Testis (tissue), 5 donors: Measurements from ENCODE around the gene EIF2S3B. TPM values are rescaled to one million over a fixed set of nuclear protein-coding genes. Genes with fewer than 3 reads are reported as not detected.
"Not testable (repeated sequence)": the region's sequence is repeated elsewhere in the genome, so short reads cannot be mapped to it uniquely, and the experiment has no call there.

Experiments
- DNase-seq: peaks from one replicate; pipeline ENCODE4 v3.0.0-alpha.2; 2019
- H3K27ac ChIP-seq, 2 donors: fragments of 200-600 bp; sonication (generic); one replicate each; pipeline ENCODE4 v1.5.1; 2019
- H3K27me3 ChIP-seq: fragments of 200-600 bp; sonication (generic); one replicate; pipeline ENCODE4 v1.5.1; 2019
- H3K36me3 ChIP-seq: fragments of 200-600 bp; sonication (generic); one replicate; pipeline ENCODE4 v1.5.1; 2017; ENCODE audit warnings: low read depth; ENCODE audit errors: missing control alignments
- H3K4me1 ChIP-seq: fragments of 200-600 bp; sonication (generic); one replicate; pipeline ENCODE4 v1.5.1; 2019
- H3K4me3 ChIP-seq, 2 donors: fragments of 200-600 bp; sonication (generic); one replicate each; pipeline ENCODE4 v1.5.1; 2017 to 2019
- H3K9me3 ChIP-seq: fragments of 200-600 bp; sonication (generic); one replicate; pipeline ENCODE4 v1.5.1; 2017
- POLR2A ChIP-seq: fragments of 450-650 bp; IDR thresholded peaks from one replicate; pipeline ENCODE4 v1.6.1; 2017; ENCODE audit warnings: antibody characterized with exemption, mild to moderate bottlenecking, moderate library complexity
- WGBS, 2 donors: methylation state at CpG; one replicate each; pipeline ENCODE4 v1.1.5; 2018; 5-methylcytosine and 5-hydroxymethylcytosine counted together
- intact Hi-C: fragments of 100-400 bp; cut with DNase I; formaldehyde crosslinking; loops from one replicate; pipeline ENCODE4 v1.15.1; 2023; ENCODE audit warnings: low total_unique reads
- long read RNA-seq, 2 donors: transcript quantifications; one replicate each; lab custom pipeline, GENCODE V29; 2026
- polyA plus RNA-seq: library from polyadenylated mRNA; stranded (reverse); fragments of 350-450 nt; fragmentation: Illumina TruSeq; extraction: RNeasy Lipid Tissue Mini Kit (QIAGEN cat#74804); gene quantifications from one replicate; pipeline ENCODE4 v1.2.3, GENCODE V29; 2014; ENCODE audit warnings: low read depth, low replicate concordance; ENCODE audit not compliant: insufficient read depth
- total RNA-seq, 2 donors: library from RNA; depleted of rRNA; stranded (reverse); fragments of >200 nt; gene quantifications; one replicate each; pipeline ENCODE4 v1.2.3, GENCODE V29; 2016
- TF ChIP-seq, protein P1 (sequence below), 3 experiments: fragments of 450-650 bp in 2 of 3; fragments of 200-600 bp in 1 of 3; sonication (generic) in 1 of 3; IDR thresholded peaks; one replicate each; pipeline ENCODE4 v1.5.1; 2016 to 2019; ENCODE audit warnings: antibody characterized with exemption in 3 of 3, mild to moderate bottlenecking in 2 of 3, moderate library complexity in 1 of 3

EIF2S3B gene
- total RNA-seq (1 to 10 TPM; 2.1 to 3.9 TPM), polyA plus RNA-seq (4.1 TPM)
- long read RNA-seq, donor 1, partial matches to known transcripts = 0 of 2 reads
- long read RNA-seq, donor 1, other reads (novel, unspliced or antisense) = 0 of 2 reads
- long read RNA-seq, donor 2 = 0 reads

DNA sequence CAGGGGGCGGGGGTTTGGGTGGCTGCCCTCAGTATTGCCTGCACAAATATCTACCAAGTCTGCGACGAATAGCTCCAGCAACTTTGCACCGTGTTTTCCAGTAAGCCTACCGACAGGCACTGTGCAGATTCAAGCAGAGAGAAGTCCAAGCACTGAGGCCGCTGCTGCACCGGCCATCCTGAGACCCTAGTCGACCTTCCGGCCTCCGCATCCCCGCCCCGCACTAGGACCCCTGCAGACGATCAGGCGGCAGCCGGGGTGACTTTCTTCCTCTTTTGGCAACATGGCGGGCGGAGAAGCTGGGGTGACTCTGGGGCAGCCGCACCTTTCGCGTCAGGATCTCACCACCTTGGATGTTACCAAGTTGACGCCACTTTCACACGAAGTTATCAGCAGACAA is at the start of gene EIF2S3B:
EIF2S3B (plus strand) TSS at position 271 of the 400 bp plus-strand sequence; CDS start at position 284, 13 bp downstream.
- DNase-seq = peak; percentile 76
- TF ChIP-seq, protein P1, sequence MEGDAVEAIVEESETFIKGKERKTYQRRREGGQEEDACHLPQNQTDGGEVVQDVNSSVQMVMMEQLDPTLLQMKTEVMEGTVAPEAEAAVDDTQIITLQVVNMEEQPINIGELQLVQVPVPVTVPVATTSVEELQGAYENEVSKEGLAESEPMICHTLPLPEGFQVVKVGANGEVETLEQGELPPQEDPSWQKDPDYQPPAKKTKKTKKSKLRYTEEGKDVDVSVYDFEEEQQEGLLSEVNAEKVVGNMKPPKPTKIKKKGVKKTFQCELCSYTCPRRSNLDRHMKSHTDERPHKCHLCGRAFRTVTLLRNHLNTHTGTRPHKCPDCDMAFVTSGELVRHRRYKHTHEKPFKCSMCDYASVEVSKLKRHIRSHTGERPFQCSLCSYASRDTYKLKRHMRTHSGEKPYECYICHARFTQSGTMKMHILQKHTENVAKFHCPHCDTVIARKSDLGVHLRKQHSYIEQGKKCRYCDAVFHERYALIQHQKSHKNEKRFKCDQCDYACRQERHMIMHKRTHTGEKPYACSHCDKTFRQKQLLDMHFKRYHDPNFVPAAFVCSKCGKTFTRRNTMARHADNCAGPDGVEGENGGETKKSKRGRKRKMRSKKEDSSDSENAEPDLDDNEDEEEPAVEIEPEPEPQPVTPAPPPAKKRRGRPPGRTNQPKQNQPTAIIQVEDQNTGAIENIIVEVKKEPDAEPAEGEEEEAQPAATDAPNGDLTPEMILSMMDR (IDR thresholded peaks at IDR 0.05) = no peak
- no peak for TF ChIP-seq POLR2A
- H3K27me3 ChIP-seq = no peaks in the 10 kb centered on the region
- WGBS, 2 donors = 69 to 83% methylated on average over 18 to 22 of the region's 22 CpGs
- H3K4me3 ChIP-seq = peak within 1 kb of the TSS; percentile 31 to 50
- intact Hi-C loops = no loop called here
- peak within 1 kb of the TSS; percentile 29 to 31 for H3K27ac ChIP-seq
- no peaks in the 10 kb centered on the region for H3K36me3 ChIP-seq
- no peaks in the 10 kb centered on the region for H3K9me3 ChIP-seq
- H3K4me1 ChIP-seq = no peaks in the 10 kb centered on the region

DNA sequence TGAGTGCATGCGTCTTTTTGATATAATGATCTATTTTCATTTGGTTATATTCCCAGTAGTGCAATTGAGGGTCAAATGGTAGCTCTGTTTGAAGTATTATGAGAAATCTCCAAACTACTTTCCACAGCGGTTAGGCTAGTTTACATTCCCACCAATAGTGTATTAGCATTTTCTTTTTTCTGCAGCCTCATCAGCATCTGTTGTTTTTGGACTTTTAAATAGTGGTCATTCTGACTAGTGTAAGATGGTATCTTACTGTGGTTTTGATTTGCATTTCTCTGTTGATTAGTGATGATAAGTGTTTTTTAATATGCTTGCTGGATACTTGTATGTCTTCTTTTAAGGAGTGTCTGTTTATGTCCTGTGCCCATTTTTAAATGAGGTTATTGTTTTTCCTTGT is 48.8 kb upstream of the EIF2S3B start:
- TF ChIP-seq, protein P1 (IDR thresholded peaks at IDR 0.05) = no peak
- TF ChIP-seq POLR2A = no peak
- H3K4me1 ChIP-seq = no peaks in the 10 kb centered on the region
- H3K36me3 ChIP-seq = no peaks in the 10 kb centered on the region
- H3K4me3 ChIP-seq = no peak overlapping the region
- H3K9me3 ChIP-seq = no peaks in the 10 kb centered on the region
- intact Hi-C loops = no loop called here
- H3K27me3 ChIP-seq = no peaks in the 10 kb centered on the region
- no peak overlapping the region for H3K27ac ChIP-seq
- DNase-seq = no peak
- WGBS, 2 donors = 91 to 95% methylated on average over 2 of the region's 2 CpGs

DNA sequence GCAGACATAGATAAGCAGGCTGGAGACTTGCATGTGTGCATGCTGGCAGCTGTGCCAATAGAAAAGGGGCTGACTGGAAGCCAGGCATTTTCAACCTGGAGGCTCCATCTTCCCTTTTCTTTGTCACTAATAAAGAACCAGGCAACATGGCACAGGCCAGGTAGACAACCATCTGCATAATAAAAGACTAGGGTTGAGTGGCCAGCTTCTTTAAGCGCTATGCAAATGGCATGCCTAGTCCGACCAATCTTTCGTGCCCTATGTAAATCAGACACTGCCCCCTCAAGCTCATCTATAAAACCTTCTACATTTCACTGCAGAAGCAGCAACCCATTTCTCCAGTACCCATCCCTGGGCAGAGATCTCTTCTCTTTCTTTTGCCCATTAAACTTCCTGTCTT is 47.9 kb upstream of the EIF2S3B start:
- H3K9me3 ChIP-seq = no peaks in the 10 kb centered on the region
- H3K27ac ChIP-seq = no peak overlapping the region
- no peaks in the 10 kb centered on the region for H3K4me1 ChIP-seq
- intact Hi-C loops = no loop called here
- no peak overlapping the region for H3K4me3 ChIP-seq
- DNase-seq = no peak
- no peaks in the 10 kb centered on the region for H3K27me3 ChIP-seq
- 82 to 90% methylated on average over 3 of the region's 3 CpGs for WGBS, 2 donors
- H3K36me3 ChIP-seq = no peaks in the 10 kb centered on the region
- TF ChIP-seq, protein P1 (IDR thresholded peaks at IDR 0.05) = no peak
- TF ChIP-seq POLR2A = no peak

DNA sequence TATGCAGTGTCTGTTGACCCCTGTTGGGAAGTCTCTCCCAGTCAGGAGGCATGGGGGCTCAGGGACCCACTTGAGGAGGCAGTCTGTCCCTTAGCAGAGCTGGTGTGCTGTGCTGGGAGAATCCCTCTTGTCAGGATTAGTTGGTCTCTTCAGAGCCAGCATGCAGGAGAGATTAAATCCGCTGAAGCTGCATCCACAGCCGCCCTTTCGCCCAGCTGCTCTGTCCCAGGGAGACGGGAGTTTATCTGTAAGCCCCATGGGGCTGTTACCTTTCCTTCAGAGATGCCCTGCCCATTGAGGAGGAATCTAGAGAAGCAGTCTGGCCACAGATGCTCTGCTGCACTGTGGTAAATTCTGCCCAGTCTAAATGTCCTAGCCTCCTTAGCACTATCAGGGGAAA is 39.4 kb upstream of the EIF2S3B start:
- Histone ChIP-seq H3K4me3 (no peak overlapping the region), H3K27ac (no peak overlapping the region), H3K27me3 (no peaks in the 10 kb centered on the region), H3K9me3 (no peaks in the 10 kb centered on the region), H3K36me3 (no peaks in the 10 kb centered on the region), H3K4me1 (no peaks in the 10 kb centered on the region)
- TF ChIP-seq POLR2A = no peak
- TF ChIP-seq, protein P1 (IDR thresholded peaks at IDR 0.05) = no peak
- 93 to 100% methylated on average over 4 of the region's 4 CpGs for WGBS, 2 donors
- DNase-seq = no peak
- intact Hi-C loops = no loop called here

DNA sequence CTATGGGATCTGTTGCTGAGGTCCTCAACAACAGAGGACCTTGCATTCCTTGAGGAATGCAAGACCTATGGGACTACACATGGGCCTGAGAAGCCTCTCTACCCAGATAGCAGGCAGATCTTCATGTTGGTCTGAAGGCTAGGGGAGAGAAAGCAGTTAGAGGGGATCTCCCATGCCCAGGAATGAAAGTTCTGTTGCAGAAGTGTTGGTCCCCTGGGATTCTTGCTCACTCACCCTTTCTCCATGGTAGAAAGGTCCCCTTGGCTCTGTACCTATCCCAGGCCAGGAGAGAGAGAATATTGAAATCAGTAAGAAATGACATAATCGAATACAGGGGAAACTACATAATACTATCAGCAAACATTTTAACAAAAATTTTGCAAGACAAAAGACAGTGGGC is 36.0 kb upstream of the EIF2S3B start:
- intact Hi-C loops = no loop called here

DNA sequence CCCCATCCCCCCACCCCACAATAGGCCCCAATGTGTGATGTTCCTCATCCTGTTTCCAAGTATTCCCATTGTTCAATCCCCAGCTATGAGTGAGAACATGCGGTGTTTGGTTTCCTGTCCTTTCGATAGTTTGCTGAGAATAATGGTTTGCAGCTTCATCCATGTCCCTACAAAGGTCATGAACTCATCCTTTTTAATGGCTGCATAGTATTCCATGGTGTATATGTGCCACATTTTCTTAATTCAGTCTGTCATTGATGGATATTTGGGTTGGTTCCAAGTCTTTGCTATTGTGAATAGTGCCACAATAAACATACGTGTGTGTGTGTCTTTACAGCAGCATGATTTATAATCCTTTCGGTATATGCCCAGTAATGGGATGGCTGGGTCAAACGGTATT is 32.9 kb upstream of the EIF2S3B start:
- H3K9me3 ChIP-seq, intact Hi-C loops, H3K36me3 ChIP-seq, H3K27me3 ChIP-seq, H3K27ac ChIP-seq, H3K4me3 ChIP-seq, DNase-seq, H3K4me1 ChIP-seq: not testable (repeated sequence)
- WGBS, 2 donors = 88 to 92% methylated on average over 5 of the region's 5 CpGs

More for the DNA sequence above, 36.0 kb upstream of the EIF2S3B start:
- H3K36me3 ChIP-seq = no peaks in the 10 kb centered on the region
- H3K27ac ChIP-seq = no peak overlapping the region
- no peaks in the 10 kb centered on the region for H3K27me3 ChIP-seq
- H3K9me3 ChIP-seq = no peaks in the 10 kb centered on the region
- DNase-seq = no peak
- TF ChIP-seq, protein P1 (IDR thresholded peaks at IDR 0.05) = no peak
- TF ChIP-seq POLR2A = no peak
- H3K4me1 ChIP-seq = no peaks in the 10 kb centered on the region
- WGBS, 2 donors = 87 to 96% methylated on average over 1 of the region's 1 CpG
- H3K4me3 ChIP-seq = no peak overlapping the region

DNA sequence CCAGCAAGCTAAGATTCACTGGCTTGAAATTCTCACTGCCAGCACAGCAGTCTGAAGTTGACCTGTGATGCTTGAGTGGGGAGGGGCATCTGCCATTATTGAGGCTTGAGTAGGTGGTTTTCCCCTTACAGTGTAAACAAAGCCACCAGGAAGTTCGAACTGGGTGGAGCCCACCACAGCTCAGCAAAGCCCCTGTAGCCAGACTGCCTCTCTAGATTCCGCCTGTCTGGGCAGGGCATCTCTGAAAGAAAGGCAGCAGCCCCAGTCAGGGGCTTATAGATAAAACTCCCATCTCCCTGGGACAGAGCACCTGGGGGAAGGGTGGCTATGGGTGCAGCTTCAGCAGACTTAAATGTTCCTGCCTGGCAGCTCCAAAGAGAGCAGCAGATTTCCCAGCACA is 23.8 kb upstream of the EIF2S3B start:
- 82% methylated on average over 2 of the region's 2 CpGs; no CpG with 5 or more reads in 1 of the 2 donors for WGBS, 2 donors

More for the DNA sequence above, 23.8 kb upstream of the EIF2S3B start:
- H3K36me3 ChIP-seq, H3K27me3 ChIP-seq, H3K4me1 ChIP-seq, DNase-seq, H3K27ac ChIP-seq, H3K9me3 ChIP-seq, H3K4me3 ChIP-seq, intact Hi-C loops: not testable (repeated sequence)
